Hematopoietic multipotent progenitor cell treated with erythropoietin and hydrocortisone succinate and interleukin-3 and kit ligand, for 15 days (in vitro differentiated cells): ENCODE results near the gene CHRNG.
"Not testable (repeated sequence)": the region's sequence is repeated elsewhere in the genome, so short reads cannot be mapped to it uniquely, and the experiment has no call there.

Experiments used
- DNase-seq: peaks from one replicate; pipeline ENCODE4 v3.0.0-alpha.2; 2015; ENCODE audit warnings: low spot score

Gene CHRNG

GRCh38 chr2:232545511-232546375 is 6.3 kb downstream of the CHRNG start:
- no peak for DNase-seq

GRCh38 chr2:232547991-232548390 is 8.5 kb downstream of the CHRNG start:
- DNase-seq = no peak

- DNase-seq = no peak
Observed at GRCh38 chr2:232549655-232550353, 10.3 kb downstream of the CHRNG start.

- DNase-seq = peak; percentile 85
Observed at GRCh38 chr2:232550354-232551249, 11.1 kb downstream of the CHRNG start, which contains the start of the genes EIF4E2 and TIGD1. Gene EIF4E2, plus strand, starts transcription at chr2:232550689. Its CDS starts 36 bp downstream, at chr2:232550725. Gene TIGD1, minus strand, starts transcription at chr2:232550557. Its CDS starts 675 bp downstream, at chr2:232549882.

GRCh38 chr2:232551250-232551638 is 11.8 kb downstream of the CHRNG start:
- DNase-seq = no peak

GRCh38 chr2:232551776-232552175 is 12.3 kb downstream of the CHRNG start:
- no peak for DNase-seq

GRCh38 chr2:232556426-232556825 is 16.9 kb downstream of the CHRNG start:
- DNase-seq = no peak

- no peak for DNase-seq
Observed at GRCh38 chr2:232562515-232563151, 23.1 kb downstream of the CHRNG start.

- DNase-seq = no peak
Observed at GRCh38 chr2:232563580-232563979, 24.1 kb downstream of the CHRNG start.

- DNase-seq = peak; percentile 8
Observed at GRCh38 chr2:232567721-232568120, 28.2 kb downstream of the CHRNG start.

- peak; percentile 83 for DNase-seq
Observed at GRCh38 chr2:232568161-232568560, 28.7 kb downstream of the CHRNG start.

- no peak for DNase-seq
Observed at GRCh38 chr2:232569541-232569940, 30.0 kb downstream of the CHRNG start.

- not testable (repeated sequence) for DNase-seq
Observed at GRCh38 chr2:232570481-232570880, 31.0 kb downstream of the CHRNG start.

GRCh38 chr2:232571026-232571474 is 31.6 kb downstream of the CHRNG start:
- no peak for DNase-seq

- DNase-seq = no peak
Observed at GRCh38 chr2:232573042-232573441, 33.5 kb downstream of the CHRNG start.

GRCh38 chr2:232573771-232574435 is 34.4 kb downstream of the CHRNG start:
- DNase-seq = no peak

- DNase-seq = no peak
Observed at GRCh38 chr2:232574674-232575403, 35.3 kb downstream of the CHRNG start.

- DNase-seq = no peak
Observed at GRCh38 chr2:232575404-232575746, 35.9 kb downstream of the CHRNG start.

- DNase-seq = no peak
Observed at GRCh38 chr2:232576995-232577394, 37.5 kb downstream of the CHRNG start.

GRCh38 chr2:232577841-232578240 is 38.3 kb downstream of the CHRNG start:
- no peak for DNase-seq
